Peyer's patch (tissue), 4 donors: ENCODE data around the gene AGBL4.

Experiments used
- POLR2A ChIP-seq, 2 donors: fragments of 450-650 bp; IDR thresholded peaks; one replicate each; pipeline ENCODE4 v1.5.1; 2017; ENCODE audit warnings: antibody characterized with exemption in 2 of 2, mild to moderate bottlenecking in 2 of 2, moderate library complexity in 2 of 2
- TF ChIP-seq, protein P1 (sequence below), 6 experiments: fragments of 450-650 bp in 4 of 6; fragments of 200-600 bp in 2 of 6; sonication (generic) in 1 of 6; IDR thresholded peaks; one replicate each; pipeline ENCODE4 v1.5.1; 2017 to 2019; ENCODE audit warnings: antibody characterized with exemption in 6 of 6, mild to moderate bottlenecking in 3 of 6, moderate library complexity in 1 of 6

DNA sequence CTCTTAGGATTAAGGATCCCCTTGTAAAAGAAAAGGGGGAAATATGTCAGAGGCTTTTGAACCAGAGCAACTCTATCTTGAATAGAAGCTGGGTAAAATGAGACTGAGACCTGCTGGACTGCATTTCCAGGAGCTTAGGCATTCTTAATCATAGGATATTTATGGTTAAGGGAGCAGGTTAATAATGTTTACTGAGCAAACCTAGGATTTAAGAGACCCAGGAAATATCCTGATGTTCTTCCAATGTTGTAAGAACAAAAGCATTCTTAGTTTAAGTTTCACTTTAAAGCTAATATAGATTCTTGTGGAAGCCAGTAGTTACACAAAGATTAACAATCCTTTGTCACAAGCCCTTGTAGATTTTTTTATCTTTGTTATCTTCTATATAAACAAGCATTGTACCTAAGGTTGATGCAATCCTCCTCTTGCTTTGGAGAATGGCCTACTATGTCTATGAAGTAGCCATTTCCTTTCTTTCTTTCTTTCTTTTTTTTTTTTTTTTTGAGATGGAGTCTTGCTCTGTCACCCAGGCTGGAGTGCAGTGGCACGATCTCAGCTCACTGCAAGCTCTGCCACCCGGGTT is 676.9 kb downstream of the AGBL4 start:
- TF ChIP-seq, protein P1, sequence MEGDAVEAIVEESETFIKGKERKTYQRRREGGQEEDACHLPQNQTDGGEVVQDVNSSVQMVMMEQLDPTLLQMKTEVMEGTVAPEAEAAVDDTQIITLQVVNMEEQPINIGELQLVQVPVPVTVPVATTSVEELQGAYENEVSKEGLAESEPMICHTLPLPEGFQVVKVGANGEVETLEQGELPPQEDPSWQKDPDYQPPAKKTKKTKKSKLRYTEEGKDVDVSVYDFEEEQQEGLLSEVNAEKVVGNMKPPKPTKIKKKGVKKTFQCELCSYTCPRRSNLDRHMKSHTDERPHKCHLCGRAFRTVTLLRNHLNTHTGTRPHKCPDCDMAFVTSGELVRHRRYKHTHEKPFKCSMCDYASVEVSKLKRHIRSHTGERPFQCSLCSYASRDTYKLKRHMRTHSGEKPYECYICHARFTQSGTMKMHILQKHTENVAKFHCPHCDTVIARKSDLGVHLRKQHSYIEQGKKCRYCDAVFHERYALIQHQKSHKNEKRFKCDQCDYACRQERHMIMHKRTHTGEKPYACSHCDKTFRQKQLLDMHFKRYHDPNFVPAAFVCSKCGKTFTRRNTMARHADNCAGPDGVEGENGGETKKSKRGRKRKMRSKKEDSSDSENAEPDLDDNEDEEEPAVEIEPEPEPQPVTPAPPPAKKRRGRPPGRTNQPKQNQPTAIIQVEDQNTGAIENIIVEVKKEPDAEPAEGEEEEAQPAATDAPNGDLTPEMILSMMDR (IDR thresholded peaks at IDR 0.05) = no peak
- no peak for TF ChIP-seq POLR2A (IDR thresholded peaks at IDR 0.05)
